Measurements from ENCODE around the gene PCNX1.
"Not testable (repeated sequence)": the region's sequence is repeated elsewhere in the genome, so short reads cannot be mapped to it uniquely, and the experiment has no call there.

PCNX1 gene

GRCh38 chr14:70871863-70872677 lies 35.2 kb upstream of the PCNX1 start:
- no peak for TF ChIP-seq CTCF (IDR thresholded peaks at IDR 0.05; ENCODE audit: poor library complexity, severe bottlenecking)
- Histone ChIP-seq H3K27ac (ENCODE audit: poor library complexity, severe bottlenecking) (no peak overlapping the region), H3K4me3 (ENCODE audit: severe bottlenecking) (no peak overlapping the region), H3K36me3 (ENCODE audit: low read depth) (no peaks in the 10 kb centered on the region), H3K9me3 (ENCODE audit: severe bottlenecking) (no peaks in the 10 kb centered on the region), H3K4me1 (ENCODE audit: insufficient read depth, poor library complexity, severe bottlenecking) (peaks cover 3% of the 10 kb centered on the region), H3K27me3 (ENCODE audit: insufficient read depth, poor library complexity, severe bottlenecking) (no peaks in the 10 kb centered on the region)
- ATAC-seq (ENCODE audit: low read depth) (no peak), DNase-seq (ENCODE audit: low spot score) (no peak)

- Histone ChIP-seq H3K4me1 (ENCODE audit: insufficient read depth, poor library complexity, severe bottlenecking) (peaks cover 3% of the 10 kb centered on the region), H3K4me3 (ENCODE audit: severe bottlenecking) (no peak overlapping the region), H3K36me3 (ENCODE audit: low read depth) (no peaks in the 10 kb centered on the region), H3K27me3 (ENCODE audit: insufficient read depth, poor library complexity, severe bottlenecking) (no peaks in the 10 kb centered on the region), H3K27ac (ENCODE audit: poor library complexity, severe bottlenecking) (no peak overlapping the region), H3K9me3 (ENCODE audit: severe bottlenecking) (no peaks in the 10 kb centered on the region)
- DNase-seq (ENCODE audit: low spot score) (no peak), ATAC-seq (ENCODE audit: low read depth) (no peak)
- TF ChIP-seq CTCF (IDR thresholded peaks at IDR 0.05; ENCODE audit: poor library complexity, severe bottlenecking): no peak
These were observed 34.6 kb upstream of the PCNX1 start for GRCh38 chr14:70872678-70873020.

DNA sequence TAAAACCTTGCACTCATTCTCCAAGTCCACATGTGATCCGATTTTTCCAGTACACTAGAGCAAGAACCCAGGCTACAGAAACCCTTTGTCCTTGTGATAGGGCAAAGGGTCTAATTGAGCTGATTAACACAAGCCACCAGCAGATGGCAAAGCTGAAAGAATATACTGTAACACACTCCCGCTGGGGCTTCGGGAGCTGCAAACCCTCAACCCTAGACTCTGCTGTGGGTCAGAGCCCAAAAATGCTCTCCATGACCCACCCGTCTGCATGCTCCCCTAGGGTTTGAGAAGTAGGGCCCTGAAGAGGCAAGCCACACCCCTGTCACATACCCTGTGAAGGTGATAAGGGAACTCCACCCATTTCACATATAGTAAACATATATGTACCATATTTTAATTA lies 33.6 kb upstream of the PCNX1 start:
- peak; percentile 9 for TF ChIP-seq CTCF (IDR thresholded peaks at IDR 0.05; ENCODE audit: poor library complexity, severe bottlenecking)

GRCh38 chr14:70875811-70876460 lies 31.3 kb upstream of the PCNX1 start:
- not testable (repeated sequence) for H3K27me3 ChIP-seq (ENCODE audit: insufficient read depth, poor library complexity, severe bottlenecking); ATAC-seq (ENCODE audit: low read depth); H3K4me1 ChIP-seq (ENCODE audit: insufficient read depth, poor library complexity, severe bottlenecking); H3K4me3 ChIP-seq (ENCODE audit: severe bottlenecking); H3K9me3 ChIP-seq (ENCODE audit: severe bottlenecking); DNase-seq (ENCODE audit: low spot score); H3K27ac ChIP-seq (ENCODE audit: poor library complexity, severe bottlenecking); H3K36me3 ChIP-seq (ENCODE audit: low read depth)

More for the DNA sequence above, 33.6 kb upstream of the PCNX1 start:
- Histone ChIP-seq H3K4me3 (ENCODE audit: severe bottlenecking) (no peak overlapping the region), H3K9me3 (ENCODE audit: severe bottlenecking) (no peaks in the 10 kb centered on the region), H3K27ac (ENCODE audit: poor library complexity, severe bottlenecking) (no peak overlapping the region), H3K27me3 (ENCODE audit: insufficient read depth, poor library complexity, severe bottlenecking) (no peaks in the 10 kb centered on the region), H3K36me3 (ENCODE audit: low read depth) (no peaks in the 10 kb centered on the region), H3K4me1 (ENCODE audit: insufficient read depth, poor library complexity, severe bottlenecking) (peaks cover 3% of the 10 kb centered on the region)
- ATAC-seq (ENCODE audit: low read depth) (peak; percentile 51; the same call in 1 of the 3 replicates), DNase-seq (ENCODE audit: low spot score) (no peak)

GRCh38 chr14:70879448-70879847 lies 27.8 kb upstream of the PCNX1 start:
- DNase-seq (ENCODE audit: low spot score): no peak

GRCh38 chr14:70880888-70881287 lies 26.4 kb upstream of the PCNX1 start:
- ATAC-seq (ENCODE audit: low read depth); H3K36me3 ChIP-seq (ENCODE audit: low read depth); H3K27ac ChIP-seq (ENCODE audit: poor library complexity, severe bottlenecking); H3K27me3 ChIP-seq (ENCODE audit: insufficient read depth, poor library complexity, severe bottlenecking); H3K9me3 ChIP-seq (ENCODE audit: severe bottlenecking); H3K4me3 ChIP-seq (ENCODE audit: severe bottlenecking); DNase-seq (ENCODE audit: low spot score): not testable (repeated sequence)
- H3K4me1 ChIP-seq (ENCODE audit: insufficient read depth, poor library complexity, severe bottlenecking): peaks cover 11% of the 10 kb centered on the region

More at GRCh38 chr14:70879448-70879847, 27.8 kb upstream of the PCNX1 start:
- Histone ChIP-seq H3K4me1 (ENCODE audit: insufficient read depth, poor library complexity, severe bottlenecking) (peaks cover 11% of the 10 kb centered on the region), H3K36me3 (ENCODE audit: low read depth) (no peaks in the 10 kb centered on the region), H3K9me3 (ENCODE audit: severe bottlenecking) (no peaks in the 10 kb centered on the region), H3K4me3 (ENCODE audit: severe bottlenecking) (no peak overlapping the region), H3K27ac (ENCODE audit: poor library complexity, severe bottlenecking) (no peak overlapping the region), H3K27me3 (ENCODE audit: insufficient read depth, poor library complexity, severe bottlenecking) (no peaks in the 10 kb centered on the region)
- no peak for ATAC-seq (ENCODE audit: low read depth)
- no peak for TF ChIP-seq CTCF (IDR thresholded peaks at IDR 0.05; ENCODE audit: poor library complexity, severe bottlenecking)

Measured in RWPE2 (cell line).